DMS53 treated with DMSO at 0.1 percent for 48 hours (cell line): ENCODE measurements around the gene DIAPH1.

Experiments used
- DNase-seq: peaks from one replicate; lab custom pipeline; 2025; ENCODE audit not compliant: unreplicated experiment; lab: John Stamatoyannopoulos, UW

The DIAPH1 gene

GRCh38 chr5:141565826-141566570, 52.8 kb downstream of the DIAPH1 start:
- no peak for DNase-seq

GRCh38 chr5:141564216-141564692, 54.5 kb downstream of the DIAPH1 start:
- peak; percentile 95 for DNase-seq

GRCh38 chr5:141560725-141561483, 57.9 kb downstream of the DIAPH1 start:
- DNase-seq, result peak; percentile 96

GRCh38 chr5:141560151-141560550, 58.6 kb downstream of the DIAPH1 start:
- DNase-seq, result peak; percentile 48

GRCh38 chr5:141559461-141559860, 59.3 kb downstream of the DIAPH1 start:
- no peak for DNase-seq

- no peak for DNase-seq
Measured at GRCh38 chr5:141558150-141558549, 60.6 kb downstream of the DIAPH1 start.

GRCh38 chr5:141557681-141558136, 61.1 kb downstream of the DIAPH1 start:
- peak; percentile 59 for DNase-seq

- no peak for DNase-seq
Measured at GRCh38 chr5:141547921-141548320, 70.9 kb downstream of the DIAPH1 start.

GRCh38 chr5:141547488-141547887, 71.3 kb downstream of the DIAPH1 start:
- DNase-seq, result no peak

GRCh38 chr5:141543053-141543452, 75.7 kb downstream of the DIAPH1 start:
- DNase-seq, result no peak

- DNase-seq, result no peak
Measured at GRCh38 chr5:141534492-141535213, 84.1 kb downstream of the DIAPH1 start.

- no peak for DNase-seq
Measured at GRCh38 chr5:141533897-141534296, 84.9 kb downstream of the DIAPH1 start.

- no peak for DNase-seq
Measured at GRCh38 chr5:141532726-141533125, 86.1 kb downstream of the DIAPH1 start.

- no peak for DNase-seq
Measured at GRCh38 chr5:141529873-141530272, 88.9 kb downstream of the DIAPH1 start.

- DNase-seq, result no peak
Measured at GRCh38 chr5:141529002-141529401, 89.8 kb downstream of the DIAPH1 start.

GRCh38 chr5:141528291-141528984, 90.4 kb downstream of the DIAPH1 start:
- no peak for DNase-seq

- no peak for DNase-seq
Measured at GRCh38 chr5:141527426-141527825, 91.4 kb downstream of the DIAPH1 start.

- no peak for DNase-seq
Measured at GRCh38 chr5:141525653-141526052, 93.1 kb downstream of the DIAPH1 start.

- peak; percentile 86 for DNase-seq
Measured at GRCh38 chr5:141524604-141525597, 93.9 kb downstream of the DIAPH1 start.

GRCh38 chr5:141523991-141524390, 94.8 kb downstream of the DIAPH1 start:
- no peak for DNase-seq
